Right lobe of liver (tissue), 6 donors: ENCODE data around the gene TDRD12. TPM values are rescaled to one million over a fixed set of nuclear protein-coding genes. Genes with fewer than 3 reads are reported as not detected.

Experiments
- ATAC-seq, 4 donors: fragments of 200-7000 bp; cut with Tn5 transposase; one replicate each; pipeline ENCODE4 v1.9.1; 2020; ENCODE audit warnings: mild to moderate bottlenecking in 4 of 4, moderate library complexity in 4 of 4
- DNase-seq, 3 donors: peaks; one replicate each; pipeline ENCODE4 v3.0.0-alpha.2; 2020
- H3K27ac ChIP-seq, 3 donors: fragments of 200-600 bp; one replicate each; pipeline ENCODE4 v1.8.0; 2022
- H3K27me3 ChIP-seq, 2 donors: fragments of 200-600 bp; one replicate each; pipeline ENCODE4 v1.8.0; 2022
- H3K36me3 ChIP-seq, 4 donors: fragments of 200-600 bp; sonication (generic) in 1 of 4; one replicate each; pipeline versions ENCODE4 v1.5.1 to v1.8.0; 2017 to 2022; ENCODE audit warnings: control low read depth in 1 of 4
- H3K4me1 ChIP-seq, 4 donors: fragments of 200-600 bp; sonication (generic) in 1 of 4; one replicate each; pipeline versions ENCODE4 v1.5.1 to v1.8.0; 2017 to 2022; ENCODE audit warnings: control low read depth in 1 of 4
- H3K4me3 ChIP-seq, 3 donors: fragments of 200-600 bp; one replicate each; pipeline ENCODE4 v1.8.0; 2022
- H3K9me3 ChIP-seq, 4 donors: fragments of 200-600 bp; sonication (generic) in 1 of 4; one replicate each; pipeline versions ENCODE4 v1.5.1 to v1.8.0; 2017 to 2022; ENCODE audit warnings: control low read depth in 1 of 4
- CTCF ChIP-seq, 4 donors: fragments of 200-600 bp in 3 of 4; fragments of 450-650 bp in 1 of 4; IDR thresholded peaks; one replicate each; pipeline versions ENCODE4 v1.5.1 to v1.8.0; 2016 to 2022; ENCODE audit warnings: antibody characterized with exemption in 4 of 4, mild to moderate bottlenecking in 2 of 4
- POLR2A ChIP-seq: fragments of 450-650 bp; IDR thresholded peaks from one replicate; pipeline ENCODE4 v1.6.1; 2017; ENCODE audit warnings: antibody characterized with exemption, mild to moderate bottlenecking
- WGBS: methylation state at CpG from one replicate; pipeline ENCODE4 v1.1.6; 2018; ENCODE audit warnings: low coverage, low lambda C conversion rate; ENCODE audit not compliant: insufficient coverage; ENCODE audit errors: missing lambda C conversion rate; 5-methylcytosine and 5-hydroxymethylcytosine counted together
- intact Hi-C, 2 donors: fragments of 100-400 bp; cut with DNase I; formaldehyde crosslinking; loops; one replicate each; pipeline versions ENCODE4 v1.11.2 to v1.14.1; 2022
- total RNA-seq, 6 experiments: library from RNA; depleted of rRNA in 2 of 6; stranded (reverse); fragments of >200 nt in 2 of 6; fragmentation: NEBNext Ultra II Directional in 3 of 6; extraction: Animal tissue kit (Norgen Biotek cat#: 25700) in 3 of 6; gene quantifications; one replicate each; pipeline versions ENCODE4 v1.1.0 to v1.2.4, GENCODE V29; 2016 to 2023
- donor health status: DM: no; HTN: yes; CAD: no.
- donor health status: DM: no; HTN: no; CAD: no.
- donor health status: DM: no; HTN: no; CAD: no.
- donor health status: DM: no; HTN: yes; CAD: no.
- donor health status: DM: no; HTN: yes; CAD: no.

Gene TDRD12
- total RNA-seq, 6 experiments from 2014 or later = 0.17 TPM; not detected in 5

GRCh38 chr19:32862173-32862572, 142.6 kb downstream of the TDRD12 start:
- no peak overlapping the region for H3K27ac ChIP-seq
- TF ChIP-seq CTCF (IDR thresholded peaks at IDR 0.05) = no peak
- no peak overlapping the region for H3K4me3 ChIP-seq
- H3K9me3 ChIP-seq = no peaks in the 10 kb centered on the region
- 80% methylated on average over 4 of the region's 19 CpGs for WGBS
- peaks cover 0 to 24% (median 3%) of the 10 kb centered on the region in 4 donors for H3K36me3 ChIP-seq
- no peak for ATAC-seq
- no peaks in the 10 kb centered on the region for H3K4me1 ChIP-seq
- no peaks in the 10 kb centered on the region for H3K27me3 ChIP-seq
- DNase-seq = peak in 1 of 3 donors; percentile 18
- intact Hi-C loops = no loop called here

- peaks cover 0 to 18% (median 3%) of the 10 kb centered on the region in 4 donors for H3K36me3 ChIP-seq
- no peaks in the 10 kb centered on the region for H3K4me1 ChIP-seq
- DNase-seq (no peak), ATAC-seq (no peak)
- no peak for TF ChIP-seq CTCF (IDR thresholded peaks at IDR 0.05)
- no peak for TF ChIP-seq POLR2A
- intact Hi-C loops = no loop called here
- H3K27me3 ChIP-seq = no peaks in the 10 kb centered on the region
- WGBS = 100% methylated on average over 4 of the region's 14 CpGs
- H3K27ac ChIP-seq = no peak overlapping the region
- no peaks in the 10 kb centered on the region for H3K9me3 ChIP-seq
- no peak overlapping the region for H3K4me3 ChIP-seq
Observed at GRCh38 chr19:32862741-32863140, 143.2 kb downstream of the TDRD12 start.

- 87% methylated on average over 8 of the region's 8 CpGs for WGBS
- TF ChIP-seq CTCF (IDR thresholded peaks at IDR 0.05) = no peak
- no peak for TF ChIP-seq POLR2A
- Histone ChIP-seq H3K4me3 (no peak overlapping the region), H3K36me3 (peaks cover 0 to 13% (median under 1%) of the 10 kb centered on the region in 4 donors), H3K27ac (no peak overlapping the region), H3K9me3 (no peaks in the 10 kb centered on the region), H3K4me1 (no peaks in the 10 kb centered on the region), H3K27me3 (no peaks in the 10 kb centered on the region)
- ATAC-seq (no peak), DNase-seq (no peak)
- intact Hi-C loops = no loop called here
Observed at GRCh38 chr19:32863301-32863700, 143.7 kb downstream of the TDRD12 start.

GRCh38 chr19:32863841-32864240, 144.3 kb downstream of the TDRD12 start:
- no peak for DNase-seq
- no peak overlapping the region for H3K4me3 ChIP-seq
- TF ChIP-seq CTCF (IDR thresholded peaks at IDR 0.05) (no peak), POLR2A (no peak)
- H3K36me3 ChIP-seq = peaks cover 0 to 11% (median under 1%) of the 10 kb centered on the region in 4 donors
- H3K27ac ChIP-seq = no peak overlapping the region
- WGBS = 98% methylated on average over 9 of the region's 13 CpGs
- H3K4me1 ChIP-seq = no peaks in the 10 kb centered on the region
- no peaks in the 10 kb centered on the region for H3K27me3 ChIP-seq
- ATAC-seq = peak in 1 of 4 donors; percentile 22
- intact Hi-C loops = no loop called here
- no peaks in the 10 kb centered on the region for H3K9me3 ChIP-seq
